Adrenal gland (tissue), 5 donors: ENCODE results near the gene RNF43.

ENCODE experiments used
- POLR2A ChIP-seq, 2 donors: fragments of 450-650 bp; IDR thresholded peaks; one replicate each; pipeline ENCODE4 v1.6.1; 2017; ENCODE audit warnings: antibody characterized with exemption in 2 of 2, mild to moderate bottlenecking in 2 of 2, moderate library complexity in 1 of 2
- TF ChIP-seq, protein P1 (sequence below), 6 experiments: fragments of 450-650 bp in 4 of 6; fragments of 200-600 bp in 2 of 6; sonication (generic) in 1 of 6; IDR thresholded peaks; 1 replicate in 5 of 6; 2 replicates in 1 of 6; pipeline versions ENCODE4 v1.5.1 to v1.8.0; 2016 to 2021; ENCODE audit warnings: antibody characterized with exemption in 6 of 6, mild to moderate bottlenecking in 2 of 6, moderate library complexity in 1 of 6
- donor health status: DM: no; HTN: no; CAD: no.

DNA sequence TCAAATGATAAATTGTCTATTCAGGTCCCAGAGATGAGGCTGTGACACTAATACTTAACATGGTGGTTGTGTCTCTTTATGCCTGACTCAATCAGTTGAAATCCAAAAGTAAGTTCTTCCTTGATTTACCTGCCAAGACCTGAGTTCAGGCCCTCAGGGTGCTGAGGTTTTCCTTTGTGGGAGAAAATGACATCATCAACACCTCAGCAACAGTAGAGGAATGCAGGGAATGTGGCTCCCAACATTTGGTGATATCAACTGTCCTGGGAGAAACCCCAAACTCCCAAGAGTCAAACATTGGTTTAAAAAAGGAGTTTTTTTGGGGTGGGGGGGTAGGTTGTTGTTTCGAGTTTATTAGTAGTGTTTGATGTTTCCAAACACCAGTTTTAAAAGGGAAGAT is 14.7 kb downstream of the RNF43 start:
- TF ChIP-seq, protein P1, sequence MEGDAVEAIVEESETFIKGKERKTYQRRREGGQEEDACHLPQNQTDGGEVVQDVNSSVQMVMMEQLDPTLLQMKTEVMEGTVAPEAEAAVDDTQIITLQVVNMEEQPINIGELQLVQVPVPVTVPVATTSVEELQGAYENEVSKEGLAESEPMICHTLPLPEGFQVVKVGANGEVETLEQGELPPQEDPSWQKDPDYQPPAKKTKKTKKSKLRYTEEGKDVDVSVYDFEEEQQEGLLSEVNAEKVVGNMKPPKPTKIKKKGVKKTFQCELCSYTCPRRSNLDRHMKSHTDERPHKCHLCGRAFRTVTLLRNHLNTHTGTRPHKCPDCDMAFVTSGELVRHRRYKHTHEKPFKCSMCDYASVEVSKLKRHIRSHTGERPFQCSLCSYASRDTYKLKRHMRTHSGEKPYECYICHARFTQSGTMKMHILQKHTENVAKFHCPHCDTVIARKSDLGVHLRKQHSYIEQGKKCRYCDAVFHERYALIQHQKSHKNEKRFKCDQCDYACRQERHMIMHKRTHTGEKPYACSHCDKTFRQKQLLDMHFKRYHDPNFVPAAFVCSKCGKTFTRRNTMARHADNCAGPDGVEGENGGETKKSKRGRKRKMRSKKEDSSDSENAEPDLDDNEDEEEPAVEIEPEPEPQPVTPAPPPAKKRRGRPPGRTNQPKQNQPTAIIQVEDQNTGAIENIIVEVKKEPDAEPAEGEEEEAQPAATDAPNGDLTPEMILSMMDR (IDR thresholded peaks at IDR 0.05) = no peak
- TF ChIP-seq POLR2A (IDR thresholded peaks at IDR 0.05) = no peak
